ENCODE measurements around the gene INPP5K. TPM values are rescaled to one million over a fixed set of nuclear protein-coding genes. Genes with fewer than 3 reads are reported as not detected.

INPP5K gene
- total RNA-seq, 1 donor = 51.4 TPM

- H3K4me2 ChIP-seq (ENCODE audit: insufficient read depth, low read length) = no peak overlapping the region
- TF ChIP-seq CTCF (IDR thresholded peaks at IDR 0.05; ENCODE audit: extremely low read depth, low read depth, low read length) = no peak
- no peaks in the 10 kb centered on the region for H3K27me3 ChIP-seq (ENCODE audit: insufficient read depth, low read length)
- no peaks in the 10 kb centered on the region for H3K36me3 ChIP-seq (ENCODE audit: insufficient read depth, low read length)
- peaks cover 18% of the 10 kb centered on the region for H3K4me1 ChIP-seq (ENCODE audit: insufficient read depth, low read length)
- no peaks in the 10 kb centered on the region for H3K79me2 ChIP-seq (ENCODE audit: insufficient read depth, low read length)
- no peak overlapping the region for H2AFZ ChIP-seq (ENCODE audit: low read length)
- peak; percentile 97 for DNase-seq (ENCODE audit: insufficient read length, low spot score, missing footprints)
- peak overlapping the region; percentile 11 for H3K27ac ChIP-seq (ENCODE audit: low read depth, low read length)
- H3K9me3 ChIP-seq (ENCODE audit: low read depth, low read length) = no peaks in the 10 kb centered on the region
- no peaks in the 10 kb centered on the region for H4K20me1 ChIP-seq (ENCODE audit: insufficient read depth, low read length)
- H3K4me3 ChIP-seq (ENCODE audit: insufficient read depth, low read length) = no peak overlapping the region
Measured at GRCh38 chr17:1498869-1499268, 17.5 kb downstream of the INPP5K start.

DNA sequence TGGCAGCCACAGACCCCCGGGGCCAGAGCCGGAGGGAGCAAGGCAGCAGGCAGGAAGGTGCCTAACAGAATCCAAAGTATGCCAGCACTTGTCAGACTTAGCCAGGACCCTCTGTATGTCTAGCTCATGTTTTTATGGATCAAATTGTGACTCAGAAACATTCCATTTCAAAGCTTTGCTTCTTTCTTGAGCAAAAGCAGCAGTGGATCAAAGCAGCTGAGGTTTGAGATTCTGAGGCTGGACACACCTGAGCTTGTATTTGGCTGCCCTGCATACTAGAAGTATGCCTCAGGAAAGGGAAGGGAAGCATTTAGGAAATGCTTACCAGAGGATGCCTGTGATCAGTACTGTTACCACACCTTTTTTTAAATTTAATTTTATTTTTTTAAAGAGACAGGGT is 18.2 kb downstream of the INPP5K start:
- Histone ChIP-seq H3K4me1 (ENCODE audit: insufficient read depth, low read length) (peaks cover 18% of the 10 kb centered on the region), H3K9me3 (ENCODE audit: low read depth, low read length) (no peaks in the 10 kb centered on the region), H4K20me1 (ENCODE audit: insufficient read depth, low read length) (no peaks in the 10 kb centered on the region), H3K27ac (ENCODE audit: low read depth, low read length) (peak overlapping the region; percentile 11), H3K4me3 (ENCODE audit: insufficient read depth, low read length) (no peak overlapping the region), H2AFZ (ENCODE audit: low read length) (no peak overlapping the region), H3K4me2 (ENCODE audit: insufficient read depth, low read length) (no peak overlapping the region), H3K27me3 (ENCODE audit: insufficient read depth, low read length) (no peaks in the 10 kb centered on the region), H3K36me3 (ENCODE audit: insufficient read depth, low read length) (no peaks in the 10 kb centered on the region), H3K79me2 (ENCODE audit: insufficient read depth, low read length) (no peaks in the 10 kb centered on the region)
- no peak for TF ChIP-seq CTCF (IDR thresholded peaks at IDR 0.05; ENCODE audit: extremely low read depth, low read depth, low read length)
- peak; percentile 85 for DNase-seq (ENCODE audit: insufficient read length, low spot score, missing footprints)

- no peak overlapping the region for H3K4me3 ChIP-seq (ENCODE audit: insufficient read depth, low read length)
- H3K9me3 ChIP-seq (ENCODE audit: low read depth, low read length) = no peaks in the 10 kb centered on the region
- no peak overlapping the region for H3K4me2 ChIP-seq (ENCODE audit: insufficient read depth, low read length)
- H2AFZ ChIP-seq (ENCODE audit: low read length) = no peak overlapping the region
- no peaks in the 10 kb centered on the region for H3K36me3 ChIP-seq (ENCODE audit: insufficient read depth, low read length)
- H3K27me3 ChIP-seq (ENCODE audit: insufficient read depth, low read length) = no peaks in the 10 kb centered on the region
- no peaks in the 10 kb centered on the region for H4K20me1 ChIP-seq (ENCODE audit: insufficient read depth, low read length)
- peaks cover 18% of the 10 kb centered on the region for H3K4me1 ChIP-seq (ENCODE audit: insufficient read depth, low read length)
- DNase-seq (ENCODE audit: insufficient read length, low spot score, missing footprints) = no peak
- H3K79me2 ChIP-seq (ENCODE audit: insufficient read depth, low read length) = no peaks in the 10 kb centered on the region
- TF ChIP-seq CTCF (IDR thresholded peaks at IDR 0.05; ENCODE audit: extremely low read depth, low read depth, low read length) = no peak
- H3K27ac ChIP-seq (ENCODE audit: low read depth, low read length) = no peak overlapping the region
Measured at GRCh38 chr17:1497831-1498230, 18.6 kb downstream of the INPP5K start.

DNA sequence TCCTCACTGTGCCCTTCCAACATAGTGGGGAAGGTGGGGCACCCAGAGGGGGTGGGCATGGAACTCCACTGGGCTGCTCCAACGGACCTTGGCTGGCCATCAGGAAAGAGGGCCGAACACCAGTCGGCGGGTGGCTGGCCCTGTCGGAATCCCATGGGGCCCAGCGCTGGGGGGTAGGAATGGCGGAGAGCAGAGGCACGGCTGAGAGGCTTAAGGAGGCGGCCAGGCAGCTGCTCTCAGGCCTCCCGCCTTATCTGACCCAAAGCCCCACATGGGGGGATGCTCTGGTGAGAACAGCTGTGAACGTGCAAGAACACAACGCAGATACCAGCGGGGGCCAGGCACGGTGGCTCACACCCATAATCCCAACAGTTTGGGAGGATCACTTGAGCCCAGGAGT is 19.5 kb downstream of the INPP5K start:
- Histone ChIP-seq H3K27me3 (ENCODE audit: insufficient read depth, low read length) (no peaks in the 10 kb centered on the region), H3K27ac (ENCODE audit: low read depth, low read length) (no peak overlapping the region), H3K4me2 (ENCODE audit: insufficient read depth, low read length) (no peak overlapping the region), H3K9me3 (ENCODE audit: low read depth, low read length) (no peaks in the 10 kb centered on the region), H2AFZ (ENCODE audit: low read length) (no peak overlapping the region), H3K36me3 (ENCODE audit: insufficient read depth, low read length) (no peaks in the 10 kb centered on the region), H3K4me1 (ENCODE audit: insufficient read depth, low read length) (peaks cover 18% of the 10 kb centered on the region), H3K79me2 (ENCODE audit: insufficient read depth, low read length) (no peaks in the 10 kb centered on the region), H4K20me1 (ENCODE audit: insufficient read depth, low read length) (no peaks in the 10 kb centered on the region), H3K4me3 (ENCODE audit: insufficient read depth, low read length) (no peak overlapping the region)
- no peak for TF ChIP-seq CTCF (IDR thresholded peaks at IDR 0.05; ENCODE audit: extremely low read depth, low read depth, low read length)
- no peak for DNase-seq (ENCODE audit: insufficient read length, low spot score, missing footprints)

All from osteoblast (primary cell).